Activated T-helper 1 cell treated with Interleukin-2 at 50 U/mL for 16 hours (primary cell): ENCODE data around the gene DPP6.

ENCODE experiments used
- DNase-seq: peaks from one replicate; pipeline ENCODE4 v3.0.0-alpha.2; 2020; ENCODE audit warnings: low read depth

The DPP6 gene

DNA sequence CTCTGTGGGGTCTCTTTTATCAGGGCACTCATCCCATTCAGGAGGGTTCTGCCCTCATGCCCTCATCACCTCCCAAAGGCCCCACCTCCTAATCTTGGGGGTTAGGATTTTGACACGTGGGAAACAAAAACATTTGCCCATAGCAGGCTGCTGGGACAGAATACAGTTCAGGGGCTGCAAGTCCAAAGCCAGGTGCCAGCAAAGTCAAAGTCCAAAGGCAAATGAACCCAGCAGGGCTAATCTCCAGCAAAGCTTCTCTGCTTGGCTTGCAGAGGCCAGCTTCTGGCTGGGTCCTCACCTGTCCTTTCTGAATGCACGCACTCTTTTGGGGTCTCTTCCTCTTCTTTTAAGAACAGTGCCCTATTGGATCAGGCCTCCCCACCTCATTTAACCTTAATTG lies 359.9 kb downstream of the DPP6 start:
- no peak for DNase-seq

GRCh38 chr7:154415709-154416399 lies 363.7 kb downstream of the DPP6 start:
- DNase-seq = no peak

- DNase-seq = no peak
Observed at GRCh38 chr7:154416714-154417113, 364.5 kb downstream of the DPP6 start.

- DNase-seq = no peak
Observed at GRCh38 chr7:154419344-154419743, 367.1 kb downstream of the DPP6 start.

GRCh38 chr7:154423231-154423630 lies 371.0 kb downstream of the DPP6 start:
- no peak for DNase-seq

DNA sequence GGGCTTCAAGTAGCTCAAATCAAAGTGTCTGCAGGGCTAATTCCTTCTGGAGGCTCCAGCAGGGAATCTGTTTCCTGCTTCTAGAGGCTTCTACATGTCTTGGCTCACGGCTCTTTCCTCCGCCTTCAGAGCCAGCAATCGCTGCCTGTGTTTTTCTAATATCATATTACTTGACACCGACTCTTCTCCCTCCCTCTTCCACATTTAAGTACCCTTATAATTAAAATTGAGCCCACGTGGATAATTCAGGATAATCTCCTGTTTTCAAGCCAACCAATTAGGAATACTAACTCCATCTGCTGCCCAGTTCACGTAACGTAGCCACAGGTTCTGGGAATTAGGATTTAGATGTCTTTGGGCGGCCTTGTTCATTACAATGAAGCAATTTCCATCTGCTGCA lies 372.2 kb downstream of the DPP6 start:
- DNase-seq = no peak

- DNase-seq = no peak
Observed at GRCh38 chr7:154425271-154425670, 373.1 kb downstream of the DPP6 start.

DNA sequence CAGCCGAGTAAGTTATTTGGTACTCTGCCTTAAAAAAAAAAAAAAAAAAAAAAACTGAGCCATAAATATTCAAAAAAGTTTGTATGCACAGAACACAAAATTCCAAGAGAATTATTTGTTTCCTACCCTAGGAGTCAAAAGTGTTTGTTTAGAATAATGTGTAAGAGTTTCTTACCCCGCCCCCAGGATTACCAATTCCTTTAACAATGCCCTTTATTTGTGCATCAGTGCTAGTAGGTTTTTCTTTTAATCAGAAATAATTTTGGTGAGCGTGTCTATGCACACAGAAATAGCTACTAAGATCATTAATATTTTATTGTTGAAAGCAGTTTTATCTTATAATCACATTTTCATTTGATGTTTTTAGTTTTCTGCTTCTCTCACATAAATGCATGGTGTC lies 374.6 kb downstream of the DPP6 start:
- no peak for DNase-seq

DNA sequence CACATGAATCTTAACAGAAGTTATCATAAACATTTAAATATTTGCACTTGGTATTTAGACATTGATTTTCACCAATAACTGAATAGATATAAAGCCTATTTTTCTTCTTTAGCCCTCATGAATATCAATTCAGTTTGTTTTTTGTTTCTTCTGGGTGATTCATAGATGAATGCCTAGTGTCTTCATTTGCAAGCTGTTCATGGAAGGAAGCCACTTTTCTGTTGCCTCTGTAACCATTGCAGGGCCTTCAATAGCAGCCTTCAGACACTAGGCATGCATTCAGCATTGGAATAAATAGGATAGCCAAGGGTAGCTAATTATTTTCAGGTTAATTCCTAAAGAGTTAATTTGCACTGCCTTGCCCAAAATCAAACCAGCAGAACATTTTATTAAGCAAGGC lies 375.3 kb downstream of the DPP6 start:
- no peak for DNase-seq

GRCh38 chr7:154429666-154430404 lies 377.6 kb downstream of the DPP6 start:
- DNase-seq = no peak

DNA sequence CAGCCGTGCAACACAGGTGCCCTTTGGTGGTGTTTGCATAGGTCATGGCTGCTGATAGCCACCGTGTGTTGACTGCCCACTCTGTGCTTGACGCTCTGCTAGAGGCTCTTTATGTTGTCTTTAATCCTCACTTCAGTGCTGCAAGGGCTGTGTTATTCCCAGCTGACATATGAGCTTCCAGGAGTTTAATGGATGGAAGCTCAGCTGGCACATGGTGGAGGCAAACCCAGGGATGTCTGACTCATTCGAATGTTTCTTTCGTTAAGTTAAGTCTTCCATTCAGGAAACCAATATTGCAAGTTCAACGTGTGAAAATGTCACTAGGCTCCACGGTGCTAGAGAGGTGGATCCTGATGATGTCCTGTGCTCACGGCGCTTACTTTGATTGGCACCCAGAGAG lies 378.4 kb downstream of the DPP6 start:
- DNase-seq = no peak

- no peak for DNase-seq
Observed at GRCh38 chr7:154431045-154431444, 378.8 kb downstream of the DPP6 start.

GRCh38 chr7:154433632-154434598 lies 381.7 kb downstream of the DPP6 start:
- DNase-seq = no peak

- DNase-seq = no peak
Observed at GRCh38 chr7:154436560-154436959, 384.4 kb downstream of the DPP6 start.

DNA sequence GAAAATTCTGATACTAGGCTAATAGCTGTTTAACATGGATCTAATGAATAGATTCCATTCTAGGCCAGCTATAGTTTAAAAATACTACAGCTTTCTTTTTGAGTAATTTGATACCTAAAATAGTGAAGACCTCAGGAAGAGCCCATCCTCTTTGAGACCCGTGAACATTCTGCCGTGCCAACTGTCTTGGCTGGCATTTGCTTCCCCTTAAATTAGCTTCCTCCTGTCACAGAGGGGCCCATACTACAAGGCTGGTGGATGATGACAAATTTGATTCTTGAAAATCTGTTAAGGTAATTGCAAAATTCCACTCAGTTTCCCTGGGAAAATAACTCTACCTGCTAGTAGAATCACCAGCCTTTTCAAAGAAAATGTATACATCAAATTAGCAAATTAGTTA lies 385.0 kb downstream of the DPP6 start:
- DNase-seq = no peak

- no peak for DNase-seq
Observed at GRCh38 chr7:154438571-154439367, 386.6 kb downstream of the DPP6 start.

- no peak for DNase-seq
Observed at GRCh38 chr7:154440058-154440457, 387.9 kb downstream of the DPP6 start.

DNA sequence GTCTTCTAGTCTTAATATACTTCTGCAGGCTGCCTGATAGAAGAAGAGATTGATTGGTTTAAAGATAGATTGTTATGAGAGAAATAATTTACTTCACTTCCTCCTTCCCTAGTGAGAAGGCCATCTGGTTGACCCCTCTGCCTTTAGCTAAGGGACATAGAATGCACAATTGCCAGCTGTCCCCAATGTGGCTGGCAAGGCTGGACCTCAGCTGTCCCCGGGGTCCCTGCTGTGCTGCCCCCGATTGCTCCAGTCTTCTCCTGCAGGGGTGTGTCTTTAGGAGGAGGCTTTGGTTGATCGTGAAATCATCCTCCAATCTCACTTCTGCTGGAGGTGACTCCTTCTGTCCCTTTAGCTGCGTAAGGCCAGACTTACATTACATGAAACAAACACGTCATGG lies 388.5 kb downstream of the DPP6 start:
- no peak for DNase-seq

DNA sequence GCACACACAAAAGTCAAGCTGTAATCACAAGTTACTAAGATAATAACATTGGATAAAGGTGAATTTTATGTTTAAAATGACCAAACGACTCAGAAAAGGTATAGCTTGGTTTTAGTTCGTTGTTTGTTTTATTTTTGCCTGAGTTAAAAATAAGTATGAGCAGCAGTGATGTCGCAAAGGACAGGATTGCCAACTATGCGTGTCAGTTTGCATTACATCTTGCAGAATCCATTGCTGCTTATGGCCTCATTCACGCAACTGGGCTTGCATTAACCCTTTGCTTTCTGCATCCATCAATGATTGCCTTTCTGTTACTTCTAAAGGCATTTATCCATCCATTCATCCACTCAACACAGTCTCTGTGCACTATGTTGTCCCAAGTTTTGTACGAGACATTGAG lies 389.6 kb downstream of the DPP6 start:
- no peak for DNase-seq

DNA sequence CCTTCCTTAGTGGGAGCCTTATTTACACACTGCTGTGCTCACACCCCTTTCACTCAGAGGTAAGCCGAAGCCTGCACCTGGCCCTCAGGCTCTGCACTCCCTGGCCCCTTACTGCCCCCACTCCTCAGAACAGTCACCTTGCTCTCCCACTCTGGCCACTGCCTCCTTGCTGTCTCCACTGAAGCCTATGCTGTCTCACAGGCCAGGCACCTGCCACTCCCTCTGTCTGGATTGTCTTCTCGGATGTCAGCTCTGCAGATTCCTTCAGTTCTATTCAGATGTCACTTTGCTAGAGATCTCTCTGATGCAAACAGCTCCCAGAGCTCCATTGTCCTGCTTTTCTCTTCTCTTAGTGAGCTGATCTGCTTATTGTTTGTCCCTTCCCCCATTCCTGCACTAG lies 390.7 kb downstream of the DPP6 start:
- DNase-seq = no peak

DNA sequence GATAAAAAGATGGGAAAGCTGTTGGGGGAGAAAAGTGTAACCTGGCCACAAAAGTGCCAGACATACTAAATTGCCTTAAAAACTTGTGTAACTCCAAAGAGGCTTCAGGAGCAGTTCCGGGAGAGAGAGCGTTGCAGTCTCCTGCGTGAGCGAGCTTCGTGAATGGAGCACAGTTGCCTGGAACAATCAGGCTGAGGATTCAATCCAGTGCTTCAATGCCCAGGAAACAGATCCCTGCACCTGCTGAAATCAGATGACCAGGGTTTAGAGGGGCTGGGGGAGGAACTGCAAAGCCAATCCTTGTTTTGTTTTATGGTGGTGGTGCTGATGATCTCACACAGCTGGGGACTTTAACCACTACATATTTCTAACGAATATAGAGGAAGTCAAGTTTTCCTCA lies 398.3 kb downstream of the DPP6 start:
- DNase-seq = no peak
